Body of pancreas (tissue), 4 donors: ENCODE measurements around the gene CHST8.

Experiments
- POLR2A ChIP-seq, 3 donors: fragments of 450-650 bp; IDR thresholded peaks; one replicate each; pipeline ENCODE4 v1.6.1; 2016; ENCODE audit warnings: antibody characterized with exemption in 3 of 3, mild to moderate bottlenecking in 2 of 3
- TF ChIP-seq, protein P1 (sequence below), 7 experiments: fragments of 450-650 bp in 4 of 7; fragments of 200-600 bp in 3 of 7; sonication (generic) in 3 of 7; IDR thresholded peaks; one replicate each; pipeline ENCODE4 v1.5.1; 2016 to 2019; ENCODE audit warnings: antibody characterized with exemption in 7 of 7

DNA sequence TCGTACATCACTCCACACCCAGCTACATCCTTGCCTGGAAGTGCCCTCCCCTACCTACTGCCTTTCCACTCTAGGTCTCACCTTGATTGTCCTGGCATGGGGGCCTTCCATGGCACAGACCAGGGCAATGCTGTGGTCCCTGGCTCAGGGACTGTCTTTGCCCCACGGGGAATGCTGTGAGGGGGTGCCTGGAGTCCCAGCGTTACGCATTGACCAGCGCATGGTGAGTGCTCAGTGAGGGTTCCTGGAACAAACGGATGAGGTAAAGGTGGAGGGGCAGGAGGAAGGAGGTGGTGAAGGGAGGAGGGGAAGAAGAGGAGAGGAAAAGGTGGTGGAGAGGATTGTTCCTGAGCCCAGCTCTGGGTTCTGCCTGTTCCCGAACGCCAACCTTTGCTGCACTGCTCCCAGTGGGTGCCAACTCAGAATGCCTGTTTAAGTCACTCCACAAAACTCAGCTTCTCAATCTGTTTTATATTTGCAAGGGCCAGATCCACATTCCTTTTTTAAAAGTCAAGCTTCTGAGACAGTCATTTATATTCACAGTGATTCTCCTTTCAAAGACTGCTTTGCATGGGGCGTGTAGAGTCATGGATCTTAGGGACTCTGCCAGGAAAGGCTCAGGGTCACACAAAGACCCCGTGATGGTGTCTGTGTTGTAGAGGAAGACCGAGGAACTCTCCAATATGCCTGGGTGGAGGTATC is 40.8 kb downstream of the CHST8 start:
- TF ChIP-seq, protein P1, sequence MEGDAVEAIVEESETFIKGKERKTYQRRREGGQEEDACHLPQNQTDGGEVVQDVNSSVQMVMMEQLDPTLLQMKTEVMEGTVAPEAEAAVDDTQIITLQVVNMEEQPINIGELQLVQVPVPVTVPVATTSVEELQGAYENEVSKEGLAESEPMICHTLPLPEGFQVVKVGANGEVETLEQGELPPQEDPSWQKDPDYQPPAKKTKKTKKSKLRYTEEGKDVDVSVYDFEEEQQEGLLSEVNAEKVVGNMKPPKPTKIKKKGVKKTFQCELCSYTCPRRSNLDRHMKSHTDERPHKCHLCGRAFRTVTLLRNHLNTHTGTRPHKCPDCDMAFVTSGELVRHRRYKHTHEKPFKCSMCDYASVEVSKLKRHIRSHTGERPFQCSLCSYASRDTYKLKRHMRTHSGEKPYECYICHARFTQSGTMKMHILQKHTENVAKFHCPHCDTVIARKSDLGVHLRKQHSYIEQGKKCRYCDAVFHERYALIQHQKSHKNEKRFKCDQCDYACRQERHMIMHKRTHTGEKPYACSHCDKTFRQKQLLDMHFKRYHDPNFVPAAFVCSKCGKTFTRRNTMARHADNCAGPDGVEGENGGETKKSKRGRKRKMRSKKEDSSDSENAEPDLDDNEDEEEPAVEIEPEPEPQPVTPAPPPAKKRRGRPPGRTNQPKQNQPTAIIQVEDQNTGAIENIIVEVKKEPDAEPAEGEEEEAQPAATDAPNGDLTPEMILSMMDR (IDR thresholded peaks at IDR 0.05), result no peak
- TF ChIP-seq POLR2A (IDR thresholded peaks at IDR 0.05), result no peak
